GM11168 (cell line): ENCODE data around the gene SNX22.

Experiments
- in situ Hi-C: fragments of 300-500 bp; cut with MboI; formaldehyde crosslinking; loops from one replicate; pipeline ENCODE4 v1.12.0; 2022; ENCODE audit warnings: low sequenced_read_pairs; ENCODE audit not compliant: unreplicated experiment

SNX22 gene

GRCh38 chr15:64133623-64134344, 17.7 kb upstream of the SNX22 start:
- in situ Hi-C loops, result no loop called here

GRCh38 chr15:64134345-64134829, 17.1 kb upstream of the SNX22 start:
- in situ Hi-C loops, result no loop called here

GRCh38 chr15:64136347-64136746, 15.2 kb upstream of the SNX22 start:
- in situ Hi-C loops, result no loop called here

- in situ Hi-C loops, result no loop called here
These were observed 14.2 kb upstream of the SNX22 start for GRCh38 chr15:64137226-64137833.

- in situ Hi-C loops, result no loop called here
These were observed 13.1 kb upstream of the SNX22 start for GRCh38 chr15:64138331-64138941.

GRCh38 chr15:64141798-64142512, 9.6 kb upstream of the SNX22 start:
- in situ Hi-C loops, result no loop called here

- in situ Hi-C loops, result no loop called here
These were observed 8.3 kb upstream of the SNX22 start for GRCh38 chr15:64143276-64143675.

- in situ Hi-C loops, result no loop called here
These were observed 7.4 kb upstream of the SNX22 start for GRCh38 chr15:64144192-64144564.

GRCh38 chr15:64144565-64145281, 6.8 kb upstream of the SNX22 start:
- in situ Hi-C loops, result no loop called here

GRCh38 chr15:64146041-64146440, 5.5 kb upstream of the SNX22 start:
- in situ Hi-C loops, result no loop called here

- in situ Hi-C loops, result no loop called here
These were observed 5.0 kb upstream of the SNX22 start for GRCh38 chr15:64146520-64146884.

- in situ Hi-C loops, result no loop called here
These were observed 4.4 kb upstream of the SNX22 start for GRCh38 chr15:64146885-64147681.

- in situ Hi-C loops, result no loop called here
These were observed 3.4 kb upstream of the SNX22 start for GRCh38 chr15:64148168-64148567.

- in situ Hi-C loops, result no loop called here
These were observed 3.0 kb upstream of the SNX22 start for GRCh38 chr15:64148581-64148980.

- in situ Hi-C loops, result no loop called here
These were observed 2.1 kb upstream of the SNX22 start for GRCh38 chr15:64149424-64149823.

GRCh38 chr15:64149893-64150578, 1.5 kb upstream of the SNX22 start:
- in situ Hi-C loops, result no loop called here

GRCh38 chr15:64152507-64153387, 1.2 kb downstream of the SNX22 start:
- in situ Hi-C loops, result no loop called here
